Kidney capillary endothelial cell (primary cell): ENCODE measurements around the gene VPS13D.

Source experiments
- DNase-seq: peaks from one replicate; pipeline ENCODE4 v3.0.0-alpha.2; 2018; ENCODE audit warnings: low spot score

Gene VPS13D

DNA sequence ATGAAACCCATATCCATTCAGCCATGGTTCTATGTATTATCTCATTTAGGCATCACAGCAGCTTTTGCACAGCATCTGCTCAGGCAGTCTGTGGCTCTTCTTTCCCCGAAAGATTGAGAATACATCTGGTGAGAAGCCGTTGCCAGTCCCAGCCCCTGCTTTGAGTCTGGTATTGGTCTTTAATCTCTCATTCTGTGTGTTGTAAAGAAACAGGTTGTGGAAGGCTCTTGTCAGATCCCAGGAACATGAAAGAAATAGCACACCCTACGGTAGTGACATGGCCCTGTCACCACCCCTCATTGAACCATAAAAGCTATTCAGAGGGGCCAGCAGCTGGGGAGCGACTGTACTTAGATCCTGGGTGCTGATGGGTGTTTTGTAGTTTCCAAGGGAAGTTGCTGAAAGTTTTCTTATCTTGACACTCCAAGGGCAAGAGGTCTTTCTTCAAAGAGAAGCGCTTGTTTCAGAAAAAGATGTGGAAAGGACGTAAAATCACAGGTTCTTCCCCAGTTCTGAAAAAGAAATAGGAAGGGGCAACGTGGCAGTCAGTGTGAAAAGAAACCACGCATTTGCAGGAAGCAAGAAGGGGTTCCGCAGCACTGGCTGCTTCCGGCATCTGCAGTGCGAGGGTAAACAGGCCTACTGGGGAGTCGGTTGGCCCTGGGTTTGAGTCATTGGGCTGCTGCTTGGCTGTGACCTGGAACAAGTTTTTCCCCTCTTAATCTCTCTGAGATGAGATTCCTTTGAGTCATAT lies 243.1 kb downstream of the VPS13D start:
- no peak for DNase-seq

DNA sequence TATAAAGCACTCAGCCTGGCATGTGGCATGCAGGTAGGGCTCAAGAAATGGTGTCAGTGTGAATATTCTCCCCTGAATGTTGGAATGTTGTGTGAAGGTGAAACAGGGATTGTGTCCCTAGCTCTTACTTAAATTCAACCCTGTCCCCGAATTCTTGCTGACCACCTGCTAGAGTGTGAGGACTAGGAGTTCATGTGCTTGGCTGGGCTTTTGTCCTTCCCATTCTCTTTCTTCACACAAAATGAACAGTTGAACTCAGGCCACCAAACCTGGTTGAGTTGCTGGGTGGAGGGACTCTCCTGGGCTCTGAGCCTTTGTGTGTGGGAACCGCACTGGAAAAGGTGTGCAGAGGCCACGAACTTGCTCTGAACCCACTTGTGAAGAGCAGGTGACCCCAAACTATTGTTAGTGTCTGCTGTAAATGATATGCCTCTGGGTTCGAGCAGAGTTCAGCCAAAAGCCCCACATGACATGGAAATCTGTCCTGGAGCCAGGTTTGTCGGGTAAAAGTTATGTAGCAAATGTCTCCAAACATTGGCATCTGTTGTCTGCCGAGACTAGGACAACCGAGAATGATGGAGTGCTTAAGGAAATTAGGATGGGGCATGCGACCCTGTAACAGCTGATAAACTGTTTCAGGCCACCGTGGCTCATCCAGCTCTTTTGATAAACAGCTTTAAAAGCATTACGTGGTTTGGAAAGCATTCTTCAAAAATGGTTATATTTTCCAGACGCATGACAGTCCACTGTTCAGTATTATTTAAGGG lies 243.9 kb downstream of the VPS13D start:
- DNase-seq = no peak

DNA sequence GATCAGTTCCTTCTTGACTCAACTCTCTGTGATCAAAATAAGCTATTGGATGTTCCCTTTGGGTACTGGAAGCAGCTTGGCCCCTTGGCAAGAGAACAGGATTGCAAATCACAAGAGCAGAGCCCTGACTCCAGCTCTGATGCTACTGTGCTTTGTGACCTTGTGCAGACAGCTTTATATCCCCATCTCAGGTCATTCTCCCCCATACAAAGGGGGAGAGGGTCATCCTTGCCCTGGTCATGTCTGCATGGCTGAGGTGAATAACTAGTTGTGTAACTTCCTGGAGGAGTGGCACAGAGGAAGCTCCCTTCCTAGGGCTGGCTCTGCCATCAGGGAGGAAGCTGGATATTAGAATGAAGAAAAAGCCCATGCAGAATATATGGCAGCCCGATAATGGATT lies 245.3 kb downstream of the VPS13D start:
- DNase-seq = no peak

DNA sequence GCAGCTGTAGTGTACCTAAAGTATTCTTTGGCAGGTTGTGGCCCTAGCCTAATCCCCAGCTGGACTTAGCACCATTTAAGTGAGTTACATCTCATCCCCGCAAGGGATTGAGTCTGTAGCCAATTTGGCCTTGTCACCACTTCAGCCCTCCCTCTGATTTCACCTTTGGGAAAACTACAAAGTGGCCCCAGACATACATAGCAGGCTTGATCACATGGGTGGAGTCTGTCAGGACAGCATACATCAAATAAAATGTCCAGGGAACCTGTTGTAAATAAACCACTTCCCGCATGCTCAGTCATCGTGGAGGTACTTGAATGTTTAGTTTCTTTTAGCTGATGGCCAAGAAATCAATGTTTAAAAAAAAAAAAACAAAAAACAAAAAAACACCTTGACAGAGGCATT lies 245.7 kb downstream of the VPS13D start:
- DNase-seq = no peak

DNA sequence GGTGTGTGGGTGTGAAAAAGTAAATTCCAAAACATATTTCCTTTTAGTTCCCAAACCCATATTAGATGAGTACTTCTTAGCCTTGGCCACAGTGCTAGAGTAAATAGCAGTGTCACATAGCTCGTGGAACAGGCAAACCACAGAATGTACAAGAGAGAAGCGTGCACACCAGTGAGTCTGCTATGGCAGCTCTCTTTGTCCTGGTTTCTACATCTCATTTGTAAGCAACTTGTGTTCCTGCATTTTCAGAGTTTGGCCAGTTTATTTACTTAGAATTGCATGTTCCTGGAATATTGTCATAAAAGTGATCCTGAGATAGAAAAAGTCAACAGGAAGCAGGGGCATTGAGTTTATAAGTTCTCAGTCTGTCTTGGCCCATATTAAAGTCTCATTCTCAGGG lies 246.1 kb downstream of the VPS13D start:
- no peak for DNase-seq

DNA sequence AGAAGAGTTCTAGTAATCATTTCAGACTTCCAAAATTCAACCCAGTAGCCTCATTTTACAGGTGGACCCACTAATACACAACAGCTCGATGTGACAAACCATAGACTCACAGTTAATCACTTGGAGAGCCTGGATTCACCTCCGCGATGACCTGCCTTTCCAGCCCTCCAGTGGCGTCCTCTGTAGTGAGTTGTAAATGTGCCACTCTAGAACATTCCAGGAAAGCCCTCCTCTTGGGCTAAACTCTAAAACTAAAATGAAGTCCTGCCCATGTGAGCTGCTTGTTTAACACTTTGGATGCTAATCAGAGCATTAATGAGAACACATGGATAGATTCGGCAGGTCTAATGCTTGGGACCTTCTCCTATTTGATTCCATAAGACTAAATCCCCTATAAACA lies 247.5 kb downstream of the VPS13D start:
- DNase-seq = no peak

DNA sequence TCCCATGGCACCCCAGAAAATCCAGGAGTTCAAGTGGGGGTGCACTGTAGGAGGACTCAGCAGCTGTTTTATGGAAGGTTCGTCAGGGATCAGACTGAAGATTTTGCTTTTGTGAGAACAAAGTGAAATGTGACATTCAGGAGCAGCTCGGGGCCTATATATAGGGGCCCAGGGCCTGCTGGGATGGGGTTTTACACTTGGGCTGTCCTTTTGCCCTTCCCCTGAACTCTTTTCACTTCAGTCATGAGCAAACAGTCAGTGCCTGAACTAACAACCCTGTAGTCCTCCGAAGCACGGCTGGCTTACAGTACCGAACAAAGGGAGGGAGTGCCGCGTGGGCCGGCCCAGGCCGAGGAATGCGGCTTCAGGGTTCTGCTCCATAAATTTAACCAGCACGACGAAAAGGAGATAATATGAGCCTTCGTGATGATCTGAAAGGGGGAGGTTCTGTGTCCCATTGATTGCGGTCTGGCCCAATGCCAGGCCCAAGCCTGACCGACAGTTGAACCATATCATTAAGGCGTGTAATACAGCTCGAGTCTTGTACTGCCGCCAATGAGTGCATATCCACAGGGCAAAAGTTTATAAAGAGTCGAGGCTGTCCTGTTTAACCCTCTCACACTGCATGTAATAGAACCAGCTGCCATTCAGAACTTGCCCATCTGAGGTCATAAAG lies 248.2 kb downstream of the VPS13D start:
- DNase-seq = no peak

DNA sequence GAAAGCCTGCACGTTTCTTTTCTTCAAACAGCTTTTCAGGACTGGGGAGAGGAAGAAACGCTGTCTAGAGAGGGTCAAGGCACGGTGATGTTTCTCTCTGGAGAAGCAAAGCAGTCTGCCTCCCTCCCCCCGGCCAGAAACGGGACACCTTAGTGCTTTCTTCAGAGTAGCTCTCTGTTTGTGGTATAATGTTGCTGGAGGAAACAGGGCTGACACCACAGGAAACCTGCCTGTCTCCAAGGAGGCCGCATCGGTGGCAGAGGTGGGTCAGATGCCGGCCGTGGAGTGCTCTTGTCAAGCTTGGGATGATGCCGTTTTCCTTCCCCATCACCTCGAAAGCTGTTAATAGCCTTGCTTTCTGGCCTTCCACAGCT lies 248.8 kb downstream of the VPS13D start:
- DNase-seq = no peak

DNA sequence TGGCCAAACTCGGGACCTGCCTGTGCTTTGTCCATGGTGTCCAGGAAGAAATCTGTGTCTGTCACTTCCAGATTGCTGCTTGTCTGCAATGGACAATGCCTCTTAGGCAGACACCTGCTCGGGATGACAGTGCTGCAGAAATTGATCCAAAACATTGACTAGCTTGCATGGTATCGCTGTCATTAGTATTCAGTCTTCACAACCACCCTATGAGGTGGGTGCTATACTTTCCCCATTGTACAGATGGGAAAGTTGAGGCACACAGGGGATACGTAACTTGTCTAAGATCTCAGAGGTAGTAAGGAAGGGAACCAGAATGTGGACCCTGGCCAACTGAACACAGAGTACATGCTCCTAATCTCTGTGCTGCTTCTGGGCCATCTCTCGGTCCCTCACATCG lies 249.5 kb downstream of the VPS13D start:
- DNase-seq = no peak

DNA sequence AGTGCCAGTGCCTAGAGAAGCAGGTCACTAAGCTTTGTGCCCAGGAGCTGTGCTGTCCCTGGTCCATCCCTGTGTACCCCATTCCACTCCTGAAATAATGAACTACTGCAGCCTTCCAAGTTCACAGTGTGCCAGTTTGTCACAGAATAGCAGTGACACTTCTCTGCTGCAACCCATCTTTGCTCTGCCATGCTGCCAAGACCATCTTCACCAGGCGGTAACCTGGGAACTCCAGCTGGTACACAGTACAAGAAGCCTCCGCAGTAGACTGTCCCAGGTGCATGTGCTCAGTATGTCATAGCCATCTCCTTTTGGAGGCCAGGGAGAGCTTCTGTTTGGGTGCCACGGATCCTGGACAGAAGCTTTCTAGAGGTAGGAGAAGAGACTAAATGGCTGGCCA lies 250.2 kb downstream of the VPS13D start:
- no peak for DNase-seq

DNA sequence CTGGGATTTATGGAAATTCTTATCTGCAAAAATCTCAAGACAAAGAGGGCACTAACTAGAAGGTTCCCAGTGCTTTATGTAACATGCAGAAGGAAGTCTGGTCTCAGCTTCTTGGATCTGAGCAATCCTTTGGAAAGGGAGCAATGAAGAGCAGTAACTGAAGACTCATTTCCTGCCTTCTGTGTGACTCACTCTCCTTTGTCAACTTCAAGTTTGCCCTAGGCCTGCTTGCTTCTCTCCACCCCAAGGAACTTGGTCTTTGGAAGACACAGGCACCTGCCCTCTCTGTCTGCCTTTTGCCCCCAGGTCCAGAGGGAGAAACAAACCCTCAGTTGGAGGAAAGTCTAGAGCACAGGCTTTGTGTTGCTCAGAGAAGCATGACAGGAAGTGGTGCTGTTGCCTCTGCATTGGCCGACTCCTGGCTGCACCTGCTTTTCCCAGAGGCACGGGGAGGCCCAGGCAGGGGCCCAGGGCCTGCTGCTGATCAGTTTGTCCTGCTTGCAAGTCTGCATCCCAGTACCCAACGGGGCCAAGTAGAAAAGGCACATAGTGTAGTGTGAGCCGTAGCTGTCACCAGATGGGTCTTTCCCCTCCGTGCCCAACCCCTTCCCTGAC lies 251.0 kb downstream of the VPS13D start:
- peak; percentile 91 for DNase-seq

DNA sequence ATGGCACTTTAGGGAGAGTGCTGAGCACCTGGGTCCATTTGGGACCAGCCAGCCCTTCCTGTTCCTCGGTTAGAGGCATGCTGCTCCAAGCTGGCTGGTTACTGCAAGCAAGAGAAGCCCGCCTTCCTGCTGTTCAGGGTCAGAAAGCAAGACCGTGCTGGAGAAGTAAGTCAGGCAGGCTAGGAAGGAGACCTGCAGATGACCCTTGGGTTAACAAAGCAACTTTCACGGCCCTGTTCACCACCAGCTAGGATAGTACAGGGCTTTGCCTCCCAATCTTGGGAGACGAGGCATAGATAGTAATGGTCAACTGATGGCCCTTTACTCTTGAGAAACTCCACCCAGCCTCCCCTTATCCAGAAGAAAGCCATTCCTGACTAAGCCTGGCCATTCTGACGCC lies 252.1 kb downstream of the VPS13D start:
- no peak for DNase-seq

DNA sequence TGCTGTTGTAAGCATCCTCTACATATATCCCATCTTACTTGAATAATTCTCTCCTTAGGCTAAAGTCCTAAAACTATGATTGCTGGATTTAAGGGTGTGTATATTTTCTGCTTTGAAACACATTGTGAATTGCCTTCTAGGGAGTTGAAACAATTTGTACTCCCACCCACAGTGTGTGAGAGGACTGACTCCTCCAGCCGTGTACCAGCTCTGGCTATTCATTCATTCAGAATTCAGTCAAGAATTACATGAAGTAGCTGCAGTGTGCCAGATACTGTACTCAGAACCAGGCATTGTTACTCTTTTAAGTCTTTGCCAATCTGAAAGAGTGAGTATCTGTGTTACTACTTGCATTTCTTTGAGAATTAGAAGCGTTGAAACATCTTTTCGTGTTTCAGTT lies 253.2 kb downstream of the VPS13D start:
- no peak for DNase-seq

DNA sequence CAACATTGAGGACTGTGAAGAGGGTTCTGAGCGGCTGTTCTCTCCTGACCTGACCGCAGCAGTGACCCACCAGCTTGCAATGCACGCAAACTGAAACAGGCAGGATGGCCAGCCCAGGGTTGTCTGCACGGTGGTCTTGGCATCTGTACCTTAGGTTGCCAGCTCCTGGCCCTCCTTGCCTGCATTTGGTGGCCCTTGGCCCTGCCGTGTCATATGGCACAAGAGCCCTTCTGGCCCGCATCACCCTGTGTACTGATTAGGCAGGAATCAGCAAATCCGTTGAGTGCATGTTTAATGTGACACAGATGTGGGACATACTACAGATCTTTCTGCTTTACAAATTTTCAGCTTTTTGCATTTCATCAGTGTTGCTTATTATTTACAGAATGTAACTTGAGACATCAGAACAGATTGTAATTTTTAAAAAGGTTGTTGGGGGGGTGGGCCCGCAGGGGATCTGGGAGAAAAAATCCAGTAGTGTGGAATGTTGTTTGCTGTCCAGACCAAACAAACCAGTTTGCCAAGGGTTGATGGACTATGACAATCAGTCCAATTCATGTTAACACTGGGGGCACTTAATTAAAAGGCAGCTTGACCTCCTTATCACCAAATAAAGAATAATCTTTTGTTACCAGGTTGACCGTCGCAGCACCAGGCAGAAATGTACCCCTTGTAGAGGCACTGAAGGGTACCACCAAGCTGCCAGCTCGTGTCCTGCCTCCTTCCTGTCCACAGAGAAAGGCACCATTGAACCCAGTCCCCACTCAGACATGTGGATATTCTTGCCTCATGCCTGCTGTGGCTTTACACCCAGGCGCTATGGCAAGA lies 255.6 kb downstream of the VPS13D start:
- no peak for DNase-seq

DNA sequence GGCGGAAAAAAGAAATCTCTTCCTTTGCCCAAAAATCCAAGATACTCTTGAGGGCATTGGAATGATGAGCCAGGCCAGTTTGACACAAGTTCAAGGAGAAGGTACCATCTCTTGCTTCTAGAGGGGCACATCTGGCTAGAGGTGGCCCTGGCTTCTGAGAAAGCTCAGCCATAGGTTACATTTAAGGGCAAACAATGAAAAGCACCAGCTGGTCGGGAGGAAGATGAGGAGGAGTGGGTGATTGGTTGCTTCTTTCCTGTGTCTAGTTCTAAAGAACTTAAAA lies 256.2 kb downstream of the VPS13D start:
- no peak for DNase-seq

DNA sequence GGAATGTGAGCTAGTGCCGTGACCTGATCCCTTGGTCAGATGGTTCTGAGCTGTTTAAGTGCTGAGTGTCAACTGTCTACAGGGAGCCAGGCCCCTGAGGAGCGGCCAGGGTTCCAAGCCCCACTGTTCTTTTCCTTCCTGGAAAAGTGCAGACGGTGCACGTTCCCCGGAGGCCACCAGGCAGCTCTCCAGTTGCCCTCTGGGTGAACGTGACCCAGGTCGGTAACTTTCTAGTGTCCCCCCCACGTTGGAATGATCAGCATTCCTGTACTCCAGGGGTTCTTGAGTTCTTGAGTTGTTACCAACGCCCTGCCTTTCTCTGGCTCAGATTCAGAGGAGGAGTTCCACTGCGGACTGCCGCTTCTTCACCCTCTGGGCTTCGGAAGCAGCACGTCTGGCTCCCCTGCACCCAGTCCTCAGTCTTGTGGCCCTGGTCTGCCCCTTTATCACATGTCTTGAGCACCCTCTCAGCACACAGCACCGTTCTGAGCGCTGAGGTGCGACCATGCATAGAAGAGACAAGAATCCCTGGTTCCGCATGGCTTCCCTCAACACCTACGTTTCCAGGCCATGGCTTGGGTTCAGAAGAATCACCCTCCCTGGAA lies 256.7 kb downstream of the VPS13D start:
- DNase-seq = no peak

DNA sequence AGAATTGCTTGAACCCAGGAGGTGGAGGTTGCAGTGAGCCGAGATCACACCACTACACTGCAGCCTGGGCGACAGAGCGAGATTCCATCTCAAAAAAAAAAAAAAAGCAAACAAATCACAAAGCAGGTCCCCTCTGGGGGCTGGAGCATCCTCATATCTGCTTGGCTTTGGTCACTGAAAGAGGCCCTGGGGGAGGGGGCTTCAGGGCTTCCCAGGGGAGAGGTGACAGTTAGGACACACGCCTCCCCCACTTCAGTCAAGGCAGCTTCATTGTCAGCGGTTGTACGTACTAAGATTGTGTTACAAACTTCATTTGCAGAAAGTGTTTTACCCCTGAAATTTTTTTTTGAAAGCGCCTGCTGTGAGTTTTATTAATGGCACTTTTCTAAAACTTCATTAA lies 257.7 kb downstream of the VPS13D start:
- no peak for DNase-seq

DNA sequence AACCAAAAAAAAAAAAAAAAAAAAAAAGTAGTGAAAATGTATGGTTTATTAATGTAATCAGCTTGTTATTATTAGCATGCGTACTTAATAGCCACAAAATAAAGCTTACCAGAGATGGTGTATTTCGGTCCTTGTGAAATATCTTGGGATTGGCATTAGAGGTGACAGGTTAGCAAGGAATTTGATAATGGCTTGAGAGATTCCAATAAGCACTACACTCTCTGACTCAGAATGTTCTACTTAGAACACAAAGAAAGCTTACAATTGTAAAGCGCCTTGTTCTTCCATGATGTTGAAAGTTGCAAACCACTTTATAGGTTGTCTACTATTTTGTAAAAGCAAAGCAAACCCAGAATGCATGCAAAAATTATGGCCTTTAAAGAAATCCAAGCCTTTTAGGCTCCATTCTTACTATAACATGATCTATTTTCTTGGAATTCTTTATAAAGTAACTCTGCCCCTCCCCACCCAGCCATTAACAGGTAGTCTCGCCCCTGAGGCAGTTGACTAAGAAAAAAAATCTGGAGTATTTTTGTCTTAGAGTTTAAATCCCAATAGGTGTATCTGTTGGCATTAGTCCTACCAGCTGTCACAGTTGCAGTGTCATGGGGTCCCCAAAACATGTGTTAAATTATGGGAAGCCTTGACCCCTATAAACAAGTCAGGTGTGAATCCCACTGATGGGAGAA lies 259.0 kb downstream of the VPS13D start:
- no peak for DNase-seq

DNA sequence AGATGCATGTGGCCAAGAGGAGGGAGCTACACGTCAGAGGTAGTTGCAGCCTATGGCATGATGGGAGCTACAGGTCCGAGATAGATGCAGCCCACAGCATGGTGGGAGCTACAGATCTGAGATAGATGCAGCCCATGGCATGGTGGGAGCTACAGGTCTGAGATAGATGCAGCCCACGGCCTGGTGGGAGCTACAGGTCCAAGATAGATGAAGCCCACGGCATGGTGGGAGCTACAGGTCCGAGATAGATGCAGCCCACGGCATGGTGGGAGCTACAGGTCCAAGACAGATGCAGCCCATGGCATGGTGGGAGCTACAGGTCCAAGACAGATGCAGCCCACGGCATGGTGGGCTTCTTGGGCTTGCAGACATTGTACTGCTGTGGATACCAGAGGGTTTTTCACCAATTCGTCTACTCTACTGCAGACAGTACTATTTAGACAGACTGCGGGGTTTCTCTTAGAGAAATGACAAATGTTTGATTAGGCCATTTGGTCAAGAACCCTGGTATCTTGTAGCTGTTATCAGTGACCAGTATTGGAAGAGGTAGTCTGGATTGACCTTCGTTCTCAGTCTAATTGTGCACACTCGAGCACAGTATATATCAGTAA lies 260.8 kb downstream of the VPS13D start:
- no peak for DNase-seq

DNA sequence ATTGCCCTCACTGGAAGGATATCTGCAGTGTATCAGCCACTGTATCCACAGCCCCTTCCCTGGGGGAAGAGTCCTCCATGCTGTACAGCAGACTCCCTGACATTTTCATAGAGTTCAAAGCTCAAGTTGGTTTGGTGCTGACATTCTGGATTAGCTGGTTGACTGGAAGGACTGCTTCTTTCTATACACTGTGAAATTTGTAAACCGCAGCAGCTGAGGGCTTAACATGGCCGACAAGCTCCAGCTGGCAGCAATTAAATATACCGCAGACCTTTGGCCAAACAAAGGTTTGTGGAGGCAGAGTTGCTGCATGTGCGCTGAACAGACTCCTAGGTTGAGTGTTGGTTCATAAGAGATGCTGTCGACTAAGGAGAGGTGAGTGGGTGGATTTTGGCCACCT lies 261.8 kb downstream of the VPS13D start:
- DNase-seq = no peak

DNA sequence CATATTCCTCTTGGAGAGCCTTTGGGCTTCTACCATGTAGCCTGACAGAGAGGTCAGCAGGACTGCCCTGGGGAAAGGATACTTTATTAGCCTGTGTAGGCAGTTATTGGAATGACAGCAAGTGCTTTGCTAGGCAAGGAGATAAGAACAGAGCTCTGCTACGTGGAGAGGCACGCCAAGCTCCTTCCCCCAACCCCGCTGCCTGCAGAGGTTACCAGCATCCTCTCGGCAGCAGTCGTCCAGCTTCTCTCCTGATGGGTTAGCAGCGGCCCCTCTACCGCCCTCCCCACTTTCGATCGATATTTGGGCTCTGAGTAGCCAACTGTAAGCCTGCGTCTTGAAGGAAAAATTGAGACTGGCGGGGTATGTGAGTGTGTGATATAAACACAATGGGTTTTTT lies 265.9 kb downstream of the VPS13D start:
- DNase-seq = no peak
